ENCODE measurements around the gene TEK.
"Not testable (repeated sequence)": the region's sequence is repeated elsewhere in the genome, so short reads cannot be mapped to it uniquely, and the experiment has no call there.

The TEK gene

GRCh38 chr9:27085456-27085855 is 23.6 kb upstream of the TEK start:
- TF ChIP-seq MAX (IDR thresholded peaks at IDR 0.05; ENCODE audit: low read depth, low read length) (no peak), MYC (IDR thresholded peaks at IDR 0.05; ENCODE audit: low read depth, low read length) (no peak), POLR2A (IDR thresholded peaks at IDR 0.05; ENCODE audit: extremely low read depth, insufficient read length) (no peak), CTCF (IDR thresholded peaks at IDR 0.05; ENCODE audit: low read depth, low read length) (no peak)
- H3K4me3 ChIP-seq (ENCODE audit: low read depth, low read length): no peak overlapping the region
- DNase-seq (ENCODE audit: low read depth): no peak

DNA sequence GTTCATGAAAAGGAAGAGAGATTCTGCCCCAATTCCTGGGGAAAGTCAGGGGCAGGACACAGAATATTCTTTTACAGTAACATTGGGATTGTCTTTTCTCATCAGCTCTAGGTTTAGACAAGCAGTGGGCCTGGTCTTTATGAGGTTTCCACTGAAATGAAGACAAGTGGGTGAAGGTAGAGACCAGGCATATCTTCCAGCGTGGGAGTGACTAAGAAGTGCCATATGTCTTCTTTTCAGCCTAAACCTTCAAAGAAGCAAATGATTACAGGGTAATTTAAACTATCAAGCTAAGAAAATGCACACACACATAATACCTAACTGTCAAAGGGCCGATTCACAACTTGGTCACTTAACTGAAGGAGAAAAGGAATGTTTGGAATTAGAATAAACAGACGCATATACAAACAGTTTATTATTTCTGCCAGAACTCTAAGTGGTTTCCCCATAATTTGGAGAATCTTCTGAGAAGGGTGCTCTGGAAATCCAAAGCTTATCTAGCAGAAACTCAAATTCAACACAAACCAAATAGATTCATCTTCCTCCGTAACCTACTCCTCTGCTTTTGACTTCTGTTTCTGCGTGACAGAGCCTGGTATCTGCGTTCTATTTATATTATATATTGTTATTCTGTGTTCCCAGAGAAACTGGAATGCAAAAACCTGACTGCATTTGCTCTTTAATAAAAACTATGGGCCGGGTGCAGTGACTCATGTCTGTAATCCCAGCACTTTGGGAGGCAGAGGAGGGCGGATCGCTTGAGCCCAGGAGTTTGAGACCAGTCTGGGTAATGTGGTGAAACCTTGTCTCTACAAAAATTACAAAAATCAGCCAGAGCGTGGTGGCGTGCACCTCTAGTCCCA is 22.0 kb upstream of the TEK start:
- no peak overlapping the region for H3K4me3 ChIP-seq (ENCODE audit: low read depth, low read length)
- DNase-seq (ENCODE audit: low read depth): no peak
- TF ChIP-seq CTCF (IDR thresholded peaks at IDR 0.05; ENCODE audit: low read depth, low read length): no peak
- no peak for TF ChIP-seq MYC (IDR thresholded peaks at IDR 0.05; ENCODE audit: low read depth, low read length)
- no peak for TF ChIP-seq POLR2A (IDR thresholded peaks at IDR 0.05; ENCODE audit: extremely low read depth, insufficient read length)
- no peak for TF ChIP-seq MAX (IDR thresholded peaks at IDR 0.05; ENCODE audit: low read depth, low read length)

GRCh38 chr9:27088981-27089380 is 20.0 kb upstream of the TEK start:
- TF ChIP-seq MAX (IDR thresholded peaks at IDR 0.05; ENCODE audit: low read depth, low read length): no peak
- DNase-seq (ENCODE audit: low read depth): no peak
- no peak overlapping the region for H3K4me3 ChIP-seq (ENCODE audit: low read depth, low read length)

- no peak for DNase-seq (ENCODE audit: low read depth)
Observed at GRCh38 chr9:27089706-27090105, 19.3 kb upstream of the TEK start.

DNA sequence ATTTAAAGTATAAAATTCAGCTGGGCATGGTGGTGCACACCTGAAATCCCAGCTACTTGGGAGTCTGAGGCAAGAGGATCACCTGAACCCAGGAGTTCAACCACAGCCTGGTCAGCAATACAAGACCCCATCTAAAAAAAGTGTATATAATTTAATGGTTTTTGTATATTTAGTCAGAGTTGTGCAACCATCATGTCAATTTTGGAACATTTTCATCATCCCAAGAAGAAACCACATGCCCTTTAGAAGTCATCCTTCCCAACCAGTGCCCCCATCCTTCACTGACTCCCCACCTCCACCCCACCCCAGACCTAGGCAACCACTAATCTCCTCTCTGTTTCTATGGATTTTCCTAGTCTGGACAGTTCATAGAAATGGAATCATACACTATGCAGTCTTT is 18.8 kb upstream of the TEK start:
- no peak for TF ChIP-seq MAX (IDR thresholded peaks at IDR 0.05; ENCODE audit: low read depth, low read length)
- no peak for TF ChIP-seq POLR2A (IDR thresholded peaks at IDR 0.05; ENCODE audit: extremely low read depth, insufficient read length)
- no peak for TF ChIP-seq CTCF (IDR thresholded peaks at IDR 0.05; ENCODE audit: low read depth, low read length)
- no peak for TF ChIP-seq MYC (IDR thresholded peaks at IDR 0.05; ENCODE audit: low read depth, low read length)
- no peak for DNase-seq (ENCODE audit: low read depth)
- no peak overlapping the region for H3K4me3 ChIP-seq (ENCODE audit: low read depth, low read length)

More at GRCh38 chr9:27089706-27090105, 19.3 kb upstream of the TEK start:
- TF ChIP-seq MAX (IDR thresholded peaks at IDR 0.05; ENCODE audit: low read depth, low read length) (no peak), POLR2A (IDR thresholded peaks at IDR 0.05; ENCODE audit: extremely low read depth, insufficient read length) (no peak), CTCF (IDR thresholded peaks at IDR 0.05; ENCODE audit: low read depth, low read length) (no peak)
- H3K4me3 ChIP-seq (ENCODE audit: low read depth, low read length): no peak overlapping the region

DNA sequence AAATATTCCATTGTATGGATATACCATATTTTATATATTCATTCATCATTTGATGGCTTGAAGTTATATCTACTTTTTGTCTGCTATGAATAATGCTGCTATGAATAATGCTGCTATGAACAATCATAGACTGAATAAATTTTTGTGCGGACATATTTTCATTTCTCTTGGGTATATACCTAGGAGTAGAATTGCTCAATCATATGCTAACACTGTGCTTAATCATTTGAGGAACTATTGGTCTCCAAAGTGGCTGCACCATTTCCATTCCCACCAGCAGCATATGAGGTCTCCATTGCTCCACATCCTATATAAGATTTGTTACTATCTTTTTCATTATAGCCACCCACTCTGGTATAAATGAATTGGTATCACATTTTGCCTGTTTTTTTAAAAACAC is 18.3 kb upstream of the TEK start:
- H3K4me3 ChIP-seq (ENCODE audit: low read depth, low read length): no peak overlapping the region
- peak; percentile 18 for DNase-seq (ENCODE audit: low read depth)
- TF ChIP-seq CTCF (IDR thresholded peaks at IDR 0.05; ENCODE audit: low read depth, low read length) (no peak), MAX (IDR thresholded peaks at IDR 0.05; ENCODE audit: low read depth, low read length) (no peak)

GRCh38 chr9:27092496-27092895 is 16.5 kb upstream of the TEK start:
- not testable (repeated sequence) for H3K4me3 ChIP-seq (ENCODE audit: low read depth, low read length); DNase-seq (ENCODE audit: low read depth)

- not testable (repeated sequence) for DNase-seq (ENCODE audit: low read depth); H3K4me3 ChIP-seq (ENCODE audit: low read depth, low read length)
Observed at GRCh38 chr9:27093384-27094067, 15.5 kb upstream of the TEK start.
